Stomach (tissue), 9 donors: ENCODE data around the gene DTD1. TPM values are rescaled to one million over a fixed set of nuclear protein-coding genes. Genes with fewer than 3 reads are reported as not detected.

Source experiments
- DNase-seq, 2 donors: peaks; one replicate each; pipeline versions ENCODE4 v3.0.0 to v3.0.0-alpha.2; 2013 to 2019
- H3K27ac ChIP-seq, 5 donors: fragments of 200-600 bp in 4 of 5; sonication (generic) in 4 of 5; one replicate each; pipeline ENCODE4 v1.5.1; 2013 to 2019; ENCODE audit warnings: mild to moderate bottlenecking in 1 of 5, moderate library complexity in 1 of 5
- H3K27me3 ChIP-seq, 3 donors: fragments of 200-600 bp; sonication (generic); one replicate each; pipeline ENCODE4 v1.5.1; 2017 to 2019; ENCODE audit warnings: mixed run types in 1 of 3
- H3K36me3 ChIP-seq, 4 donors: fragments of 200-600 bp; sonication (generic); 1 replicate in 3 of 4; 2 replicates in 1 of 4; pipeline ENCODE4 v1.5.1; 2016 to 2019
- H3K4me1 ChIP-seq, 4 donors: fragments of 200-600 bp; sonication (generic); one replicate each; pipeline ENCODE4 v1.5.1; 2016 to 2019
- H3K4me3 ChIP-seq, 4 donors: fragments of 200-600 bp; sonication (generic) in 3 of 4; one replicate each; pipeline ENCODE4 v1.5.1; 2016 to 2019; ENCODE audit warnings: mild to moderate bottlenecking in 1 of 4
- H3K9me3 ChIP-seq, 4 donors: fragments of 200-600 bp; sonication (generic); one replicate each; pipeline ENCODE4 v1.5.1; 2016 to 2019
- EP300 ChIP-seq: sonication (generic); formaldehyde crosslinking; IDR thresholded peaks from one replicate; pipeline ENCODE4 v1.6.1; 2017; ENCODE audit warnings: antibody characterized with exemption
- POLR2A ChIP-seq, 4 donors: fragments of 450-650 bp; IDR thresholded peaks; one replicate each; pipeline ENCODE4 v1.6.1; 2016; ENCODE audit warnings: antibody characterized with exemption in 4 of 4, control low read depth in 2 of 4, mild to moderate bottlenecking in 1 of 4, moderate library complexity in 1 of 4
- POLR2AphosphoS5 ChIP-seq, 3 donors: sonication (generic); formaldehyde crosslinking; IDR thresholded peaks; one replicate each; pipeline ENCODE4 v1.6.1; 2016; ENCODE audit warnings: antibody characterized with exemption in 3 of 3
- WGBS, 5 donors: extraction: QIAGEN DNeasy Blood & Tissue Kit in 3 of 5; methylation state at CpG; one replicate each; pipeline versions ENCODE4 v1.1.5 to v1.1.7; 2013 to 2018; 5-methylcytosine and 5-hydroxymethylcytosine counted together
- intact Hi-C: fragments of 100-400 bp; cut with DNase I; formaldehyde crosslinking; loops from one replicate; pipeline ENCODE4 v1.15.1; 2023; ENCODE audit warnings: low total_unique reads
- polyA plus RNA-seq, 3 donors: library from polyadenylated mRNA; stranded (reverse); fragments of 200-250 nt; gene quantifications; one replicate each; pipeline ENCODE4 v1.2.3, GENCODE V29; 2013
- total RNA-seq, 5 donors: library from RNA; depleted of rRNA; stranded (reverse); fragments of >200 nt; gene quantifications; one replicate each; pipeline versions ENCODE4 v1.1.0 to v1.2.3, GENCODE V29; 2014 to 2016
- TF ChIP-seq, protein P1 (sequence below), 7 experiments: fragments of 450-650 bp in 4 of 7; fragments of 200-600 bp in 3 of 7; sonication (generic) in 3 of 7; IDR thresholded peaks; one replicate each; pipeline ENCODE4 v1.5.1; 2016 to 2019; ENCODE audit warnings: antibody characterized with exemption in 7 of 7, control low read depth in 2 of 7, mild to moderate bottlenecking in 1 of 7
- donor health status: healthy with polysubstance abuse.
- donor health status: Bipolar disorder and iron deficiency.
- donor health status: healthy.

Gene DTD1
- total and polyA plus RNA-seq, 8 donors, result 4.5 to 30.4 (median 15.7) TPM; not detected in 1

DNA sequence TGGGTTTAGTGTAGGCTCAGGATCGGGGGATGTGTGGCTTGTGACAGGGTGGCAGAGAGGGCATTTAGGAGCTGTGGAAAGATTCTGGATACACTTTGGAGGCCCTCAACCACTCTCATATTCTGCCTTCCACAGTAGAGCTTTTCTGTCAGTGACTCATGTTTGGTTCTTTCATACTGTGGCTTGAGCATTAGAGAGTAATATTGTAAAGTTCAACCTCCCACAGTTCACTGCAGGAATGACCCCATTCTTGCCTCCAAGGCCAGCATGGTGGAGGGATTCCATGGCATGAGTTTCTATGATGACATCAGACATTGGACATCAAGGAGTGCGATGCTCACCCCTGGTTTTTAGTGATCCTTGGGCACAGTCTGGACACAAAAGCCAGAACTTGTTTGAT lies 50.9 kb downstream of the DTD1 start:
- DNase-seq, result no peak
- H3K4me3 ChIP-seq, result no peak overlapping the region
- no peaks in the 10 kb centered on the region for H3K4me1 ChIP-seq
- TF ChIP-seq, protein P1, sequence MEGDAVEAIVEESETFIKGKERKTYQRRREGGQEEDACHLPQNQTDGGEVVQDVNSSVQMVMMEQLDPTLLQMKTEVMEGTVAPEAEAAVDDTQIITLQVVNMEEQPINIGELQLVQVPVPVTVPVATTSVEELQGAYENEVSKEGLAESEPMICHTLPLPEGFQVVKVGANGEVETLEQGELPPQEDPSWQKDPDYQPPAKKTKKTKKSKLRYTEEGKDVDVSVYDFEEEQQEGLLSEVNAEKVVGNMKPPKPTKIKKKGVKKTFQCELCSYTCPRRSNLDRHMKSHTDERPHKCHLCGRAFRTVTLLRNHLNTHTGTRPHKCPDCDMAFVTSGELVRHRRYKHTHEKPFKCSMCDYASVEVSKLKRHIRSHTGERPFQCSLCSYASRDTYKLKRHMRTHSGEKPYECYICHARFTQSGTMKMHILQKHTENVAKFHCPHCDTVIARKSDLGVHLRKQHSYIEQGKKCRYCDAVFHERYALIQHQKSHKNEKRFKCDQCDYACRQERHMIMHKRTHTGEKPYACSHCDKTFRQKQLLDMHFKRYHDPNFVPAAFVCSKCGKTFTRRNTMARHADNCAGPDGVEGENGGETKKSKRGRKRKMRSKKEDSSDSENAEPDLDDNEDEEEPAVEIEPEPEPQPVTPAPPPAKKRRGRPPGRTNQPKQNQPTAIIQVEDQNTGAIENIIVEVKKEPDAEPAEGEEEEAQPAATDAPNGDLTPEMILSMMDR (IDR thresholded peaks at IDR 0.05), result no peak
- TF ChIP-seq POLR2AphosphoS5 (IDR thresholded peaks at IDR 0.05) (no peak), EP300 (no peak), POLR2A (IDR thresholded peaks at IDR 0.05) (no peak)
- intact Hi-C loops, result no loop called here
- H3K9me3 ChIP-seq, result no peaks in the 10 kb centered on the region
- H3K27ac ChIP-seq, result no peak overlapping the region
- H3K27me3 ChIP-seq, result no peaks in the 10 kb centered on the region
- WGBS, 5 donors, result 87 to 98% (median 91%) methylated on average over 2 of the region's 2 CpGs
- H3K36me3 ChIP-seq, result no peaks in the 10 kb centered on the region

DNA sequence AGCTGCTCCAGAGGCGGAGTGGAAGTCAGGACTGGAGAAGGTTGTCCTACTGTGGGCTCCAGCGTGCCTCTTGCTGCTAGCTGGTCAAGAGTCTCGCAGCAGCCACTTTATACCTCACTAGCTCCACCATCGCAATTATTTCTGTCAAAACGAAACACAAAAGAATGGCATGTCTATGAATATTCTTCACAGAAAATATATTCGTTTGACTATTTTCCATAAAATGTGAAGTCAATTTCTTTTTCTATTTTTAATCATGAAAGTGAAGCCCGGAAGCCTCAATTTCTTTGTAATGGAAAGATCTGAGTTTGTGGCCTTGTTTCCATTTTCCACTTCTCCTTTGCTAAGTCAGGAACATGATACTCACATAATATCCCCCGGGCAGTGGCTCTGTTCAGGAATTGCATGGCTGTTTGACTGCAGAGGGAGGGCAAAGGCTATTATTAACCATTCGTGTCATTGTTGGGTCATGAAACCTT lies 51.7 kb downstream of the DTD1 start:
- Histone ChIP-seq H3K4me1 (no peaks in the 10 kb centered on the region), H3K9me3 (no peaks in the 10 kb centered on the region), H3K27me3 (no peaks in the 10 kb centered on the region), H3K4me3 (no peak overlapping the region), H3K36me3 (no peaks in the 10 kb centered on the region), H3K27ac (no peak overlapping the region)
- TF ChIP-seq POLR2AphosphoS5 (IDR thresholded peaks at IDR 0.05), result no peak
- 76 to 86% (median 83%) methylated on average over 9 of the region's 9 CpGs for WGBS, 5 donors
- intact Hi-C loops, result no loop called here
- DNase-seq, result no peak

DNA sequence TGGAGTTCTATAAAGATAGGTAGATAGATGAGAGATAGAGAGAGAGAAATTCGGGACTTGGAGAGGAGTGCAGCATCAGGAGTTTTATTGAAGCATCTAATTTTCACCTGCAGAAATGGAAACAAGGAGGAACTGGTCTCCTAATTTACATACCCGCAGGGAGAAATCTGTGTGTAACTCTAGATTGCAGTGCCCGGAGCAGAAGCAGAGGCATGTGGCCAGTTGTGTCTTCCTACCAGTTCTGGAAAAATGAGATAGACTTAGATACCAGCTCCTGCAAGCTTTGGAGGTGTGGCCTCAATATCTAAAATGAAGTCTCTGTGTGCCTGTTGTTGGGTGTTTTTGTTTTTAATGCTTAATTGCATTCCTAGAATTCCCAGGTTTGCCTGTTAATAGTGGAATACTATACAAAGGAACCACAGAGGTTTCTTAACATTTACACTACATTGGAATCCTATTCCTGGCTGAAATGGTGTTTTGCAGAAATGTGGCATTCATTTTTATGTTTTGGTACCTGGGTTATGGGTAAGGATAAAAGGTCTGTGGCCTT lies 57.4 kb downstream of the DTD1 start:
- intact Hi-C loops, result no loop called here
- Histone ChIP-seq H3K27ac (no peak overlapping the region), H3K4me1 (no peaks in the 10 kb centered on the region), H3K4me3 (no peak overlapping the region), H3K27me3 (no peaks in the 10 kb centered on the region), H3K36me3 (no peaks in the 10 kb centered on the region), H3K9me3 (no peaks in the 10 kb centered on the region)
- DNase-seq, result no peak
- TF ChIP-seq, protein P1 (IDR thresholded peaks at IDR 0.05), result no peak
- TF ChIP-seq POLR2A (IDR thresholded peaks at IDR 0.05) (no peak), EP300 (no peak), POLR2AphosphoS5 (IDR thresholded peaks at IDR 0.05) (no peak)
- 86 to 96% (median 90%) methylated on average over 3 of the region's 3 CpGs for WGBS, 5 donors

DNA sequence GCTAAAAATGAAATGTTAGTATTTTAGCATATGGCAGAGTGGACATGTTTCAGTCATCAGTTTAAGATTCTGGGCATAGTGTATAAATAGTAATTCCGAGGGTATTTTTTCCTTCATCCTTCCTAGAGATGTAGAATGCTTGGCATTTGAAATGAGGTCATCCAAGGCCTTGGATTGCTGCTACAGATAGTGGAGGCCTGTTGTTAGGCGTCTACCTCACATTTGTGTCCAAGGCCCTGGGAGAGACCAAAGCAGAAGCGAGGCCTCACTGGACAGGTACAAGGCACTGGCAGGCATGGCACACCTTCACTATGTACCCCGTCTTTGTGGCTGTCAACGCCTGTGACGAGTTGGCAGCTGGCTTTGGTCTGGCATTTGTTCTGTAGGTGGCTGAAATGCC lies 58.0 kb downstream of the DTD1 start:
- H3K9me3 ChIP-seq, result no peaks in the 10 kb centered on the region
- 84 to 94% (median 92%) methylated on average over 6 of the region's 6 CpGs for WGBS, 5 donors
- no peaks in the 10 kb centered on the region for H3K27me3 ChIP-seq
- no peak overlapping the region for H3K27ac ChIP-seq
- no peak overlapping the region for H3K4me3 ChIP-seq
- TF ChIP-seq EP300 (no peak), POLR2A (IDR thresholded peaks at IDR 0.05) (no peak), POLR2AphosphoS5 (IDR thresholded peaks at IDR 0.05) (no peak)
- TF ChIP-seq, protein P1 (IDR thresholded peaks at IDR 0.05), result no peak
- DNase-seq, result no peak
- H3K36me3 ChIP-seq, result no peaks in the 10 kb centered on the region
- no peaks in the 10 kb centered on the region for H3K4me1 ChIP-seq
- intact Hi-C loops, result no loop called here

DNA sequence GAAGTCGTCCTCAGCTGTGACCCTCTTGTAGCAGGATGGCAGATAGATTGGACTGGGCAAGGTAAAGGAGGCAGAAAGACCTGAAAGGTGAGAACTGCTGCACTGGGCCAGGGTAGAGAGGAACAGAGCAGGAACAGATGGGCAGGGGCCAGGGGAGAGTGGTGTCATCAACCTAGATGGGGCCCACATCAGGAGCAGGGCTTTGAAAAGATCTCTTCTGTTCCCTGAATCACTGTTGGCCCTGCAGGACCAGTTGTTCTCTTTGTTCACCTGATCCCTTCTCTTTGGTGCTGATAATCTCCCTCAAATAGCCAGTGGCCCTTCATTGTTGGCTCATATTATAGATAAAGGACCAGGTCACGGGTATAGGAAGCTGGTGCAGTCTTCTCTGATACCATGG lies 59.9 kb downstream of the DTD1 start:
- no peaks in the 10 kb centered on the region for H3K27me3 ChIP-seq
- no peak for DNase-seq
- intact Hi-C loops, result no loop called here
- no peak overlapping the region for H3K27ac ChIP-seq
- 23 to 73% (median 52%) methylated on average over 1 to 2 of the region's 2 CpGs for WGBS, 5 donors
- H3K36me3 ChIP-seq, result no peaks in the 10 kb centered on the region
- H3K9me3 ChIP-seq, result no peaks in the 10 kb centered on the region
- H3K4me1 ChIP-seq, result peaks cover 0 to 2% (median 0%) of the 10 kb centered on the region in 4 donors
- TF ChIP-seq, protein P1 (IDR thresholded peaks at IDR 0.05), result no peak
- no peak for TF ChIP-seq POLR2A (IDR thresholded peaks at IDR 0.05)
- TF ChIP-seq POLR2AphosphoS5 (IDR thresholded peaks at IDR 0.05), result no peak
- TF ChIP-seq EP300, result no peak
- no peak overlapping the region for H3K4me3 ChIP-seq
